ENCODE measurements around the gene THBS3. TPM values are rescaled to one million over a fixed set of nuclear protein-coding genes. Genes with fewer than 3 reads are reported as not detected.
A peak's percentile ranks its signal among the peaks of the same experiment; 100 is the strongest.

The THBS3 gene
- 1 to 10 TPM; 1.1 to 3.9 (median 2.2) TPM for polyA plus RNA-seq (ENCODE audit: low read depth in 6 of 6)

GRCh38 chr1:155207806-155208540 lies at the start of gene THBS3:
THBS3 (minus strand) TSS chr1:155207897; CDS start chr1:155207876, 21 bp downstream.
- no peaks in the 10 kb centered on the region for H3K36me3 Mint-ChIP-seq
- no peak for DNase-seq
- peak within 1 kb of the TSS; percentile 97 to 99 (median 98) for H3K27ac Mint-ChIP-seq
- peak within 1 kb of the TSS; percentile 87 to 96 (median 92) for H3K4me3 Mint-ChIP-seq
- peaks cover 17 to 26% (median 20%) of the 10 kb centered on the region in 3 donors for H3K4me1 Mint-ChIP-seq
- no peaks in the 10 kb centered on the region for H3K9me3 Mint-ChIP-seq
- ATAC-seq (ENCODE audit: low read depth in 2 of 2) = no peak
- H3K27me3 Mint-ChIP-seq = no peaks in the 10 kb centered on the region

GRCh38 chr1:155256058-155256852 lies 48.6 kb upstream of the THBS3 start:
- H3K27ac Mint-ChIP-seq = peak overlapping the region in 5 of 6 donors; percentile 18 to 79 (median 26)
- H3K4me1 Mint-ChIP-seq = peaks cover 42 to 53% (median 43%) of the 10 kb centered on the region in 3 donors
- no peaks in the 10 kb centered on the region for H3K9me3 Mint-ChIP-seq
- DNase-seq = no peak
- H3K4me3 Mint-ChIP-seq = peak overlapping the region; percentile 73 to 92 (median 85)
- no peak for ATAC-seq (ENCODE audit: low read depth in 2 of 2)
- H3K27me3 Mint-ChIP-seq = no peaks in the 10 kb centered on the region
- peaks cover 0 to 10% of the 10 kb centered on the region in 2 donors for H3K36me3 Mint-ChIP-seq

- H3K27ac Mint-ChIP-seq = peak within 1 kb of the TSS in 4 of 6 donors; percentile 26 to 79 (median 70)
- no peaks in the 10 kb centered on the region for H3K27me3 Mint-ChIP-seq
Observed at GRCh38 chr1:155255243-155256007, 47.7 kb upstream of the THBS3 start, which contains the start of gene ENTREP3. ENTREP3 (minus strand) TSS chr1:155255483; CDS start chr1:155254877, 606 bp downstream.

GRCh38 chr1:155254714-155255242 lies 47.1 kb upstream of the THBS3 start:
- peak overlapping the region; percentile 82 to 92 (median 86) for H3K4me3 Mint-ChIP-seq
- no peak for DNase-seq
- H3K27me3 Mint-ChIP-seq = no peaks in the 10 kb centered on the region
- ATAC-seq (ENCODE audit: low read depth in 2 of 2) = no peak
- H3K4me1 Mint-ChIP-seq = peaks cover 34 to 46% (median 40%) of the 10 kb centered on the region in 3 donors
- H3K9me3 Mint-ChIP-seq = no peaks in the 10 kb centered on the region
- H3K27ac Mint-ChIP-seq = peak overlapping the region in 1 of 6 donors; percentile 26
- peaks cover 0 to 10% of the 10 kb centered on the region in 2 donors for H3K36me3 Mint-ChIP-seq

More at GRCh38 chr1:155255243-155256007, 47.7 kb upstream of the THBS3 start, which contains the start of gene ENTREP3:
- H3K36me3 Mint-ChIP-seq = peaks cover 0 to 10% of the 10 kb centered on the region in 2 donors
- DNase-seq (peak; percentile 64), ATAC-seq (ENCODE audit: low read depth in 2 of 2) (peak; percentile 57 to 58)
- peaks cover 38 to 52% (median 42%) of the 10 kb centered on the region in 3 donors for H3K4me1 Mint-ChIP-seq
- no peaks in the 10 kb centered on the region for H3K9me3 Mint-ChIP-seq
- peak within 1 kb of the TSS; percentile 82 to 92 (median 86) for H3K4me3 Mint-ChIP-seq

GRCh38 chr1:155254228-155254713 lies 46.6 kb upstream of the THBS3 start:
- Mint-ChIP-seq H3K4me1 (peaks cover 34 to 46% (median 40%) of the 10 kb centered on the region in 3 donors), H3K27me3 (no peaks in the 10 kb centered on the region), H3K4me3 (peak overlapping the region; percentile 76 to 90 (median 84)), H3K27ac (peak overlapping the region in 3 of 6 donors; percentile 26 to 68 (median 67)), H3K9me3 (no peaks in the 10 kb centered on the region), H3K36me3 (peaks cover 0 to 10% of the 10 kb centered on the region in 2 donors)
- ATAC-seq (ENCODE audit: low read depth in 2 of 2) (no peak), DNase-seq (no peak)

- Mint-ChIP-seq H3K4me3 (peak overlapping the region; percentile 76 to 90 (median 84)), H3K27ac (peak overlapping the region in 3 of 6 donors; percentile 26 to 89 (median 69))
- DNase-seq = no peak
Observed at GRCh38 chr1:155253797-155254196, 46.1 kb upstream of the THBS3 start.

GRCh38 chr1:155253208-155253607 lies 45.5 kb upstream of the THBS3 start:
- ATAC-seq (ENCODE audit: low read depth in 2 of 2) (no peak), DNase-seq (no peak)
- Mint-ChIP-seq H3K36me3 (peaks cover 0 to 10% of the 10 kb centered on the region in 2 donors), H3K9me3 (no peaks in the 10 kb centered on the region), H3K27ac (peak overlapping the region in 3 of 6 donors; percentile 26 to 89 (median 69)), H3K27me3 (no peaks in the 10 kb centered on the region), H3K4me3 (peak overlapping the region; percentile 67 to 86 (median 81)), H3K4me1 (peaks cover 34 to 46% (median 40%) of the 10 kb centered on the region in 3 donors)

More at GRCh38 chr1:155253797-155254196, 46.1 kb upstream of the THBS3 start:
- no peak for ATAC-seq (ENCODE audit: low read depth in 2 of 2)
- Mint-ChIP-seq H3K9me3 (no peaks in the 10 kb centered on the region), H3K4me1 (peaks cover 34 to 46% (median 40%) of the 10 kb centered on the region in 3 donors), H3K36me3 (peaks cover 0 to 10% of the 10 kb centered on the region in 2 donors), H3K27me3 (no peaks in the 10 kb centered on the region)

- H3K4me3 Mint-ChIP-seq = no peak overlapping the region
- ATAC-seq (ENCODE audit: low read depth in 2 of 2) = no peak
- peaks cover 28 to 37% (median 35%) of the 10 kb centered on the region in 3 donors for H3K4me1 Mint-ChIP-seq
- H3K27me3 Mint-ChIP-seq = no peaks in the 10 kb centered on the region
- no peak overlapping the region for H3K27ac Mint-ChIP-seq
- no peaks in the 10 kb centered on the region for H3K9me3 Mint-ChIP-seq
- no peak for DNase-seq
- no peaks in the 10 kb centered on the region for H3K36me3 Mint-ChIP-seq
Observed at GRCh38 chr1:155251566-155251965, 43.9 kb upstream of the THBS3 start.

GRCh38 chr1:155250633-155251449 lies 43.1 kb upstream of the THBS3 start:
- Mint-ChIP-seq H3K4me3 (peak overlapping the region; percentile 49 to 86 (median 77)), H3K27me3 (no peaks in the 10 kb centered on the region), H3K9me3 (no peaks in the 10 kb centered on the region), H3K27ac (peak overlapping the region in 3 of 6 donors; percentile 26 to 93 (median 54)), H3K36me3 (no peaks in the 10 kb centered on the region), H3K4me1 (peaks cover 25 to 35% (median 28%) of the 10 kb centered on the region in 3 donors)
- peak; percentile 95 to 96 for ATAC-seq (ENCODE audit: low read depth in 2 of 2)
- peak; percentile 96 for DNase-seq

GRCh38 chr1:155250246-155250632 lies 42.5 kb upstream of the THBS3 start:
- Mint-ChIP-seq H3K36me3 (no peaks in the 10 kb centered on the region), H3K4me1 (peaks cover 20 to 30% (median 29%) of the 10 kb centered on the region in 3 donors), H3K27ac (peak overlapping the region in 2 of 6 donors; percentile 33 to 93), H3K9me3 (no peaks in the 10 kb centered on the region), H3K27me3 (no peaks in the 10 kb centered on the region), H3K4me3 (peak overlapping the region; percentile 57 to 86 (median 80))
- DNase-seq = no peak
- peak; percentile 28 to 34 for ATAC-seq (ENCODE audit: low read depth in 2 of 2)

GRCh38 chr1:155247667-155248553 lies 40.2 kb upstream of the THBS3 start:
- Mint-ChIP-seq H3K4me3 (peak overlapping the region in 2 of 8 donors; percentile 48 to 67), H3K27ac (peak overlapping the region in 1 of 6 donors; percentile 37), H3K9me3 (peaks cover 0 to 4% (median 2%) of the 10 kb centered on the region in 7 donors), H3K36me3 (no peaks in the 10 kb centered on the region), H3K4me1 (peaks cover 18 to 33% (median 33%) of the 10 kb centered on the region in 3 donors), H3K27me3 (peaks cover 0 to 6% (median 5%) of the 10 kb centered on the region in 3 donors)
- DNase-seq (no peak), ATAC-seq (ENCODE audit: low read depth in 2 of 2) (no peak)

All from naive B cell (primary cell).